IgD-negative memory B cell (primary cell): Measurements from ENCODE around the gene JUNB. TPM values are rescaled to one million over a fixed set of nuclear protein-coding genes. Genes with fewer than 3 reads are reported as not detected.

Experiments used
- H3K27ac Mint-ChIP-seq, 3 donors: one replicate each; pipeline ENCODE4 v1.8.0; 2020 to 2022; ENCODE audit warnings: mild to moderate bottlenecking in 3 of 3, mixed read lengths in 3 of 3, moderate library complexity in 1 of 3
- H3K27me3 Mint-ChIP-seq: one replicate; pipeline ENCODE4 v1.8.0; 2021; ENCODE audit warnings: mixed read lengths
- H3K36me3 Mint-ChIP-seq: one replicate; pipeline ENCODE4 v1.8.0; 2020; ENCODE audit warnings: mild to moderate bottlenecking, mixed read lengths
- H3K4me1 Mint-ChIP-seq, 3 donors: one replicate each; pipeline ENCODE4 v1.8.0; 2020 to 2022; ENCODE audit warnings: mixed read lengths in 3 of 3, mild to moderate bottlenecking in 1 of 3
- H3K4me3 Mint-ChIP-seq, 4 donors: one replicate each; pipeline ENCODE4 v1.8.0; 2020 to 2022; ENCODE audit warnings: mild to moderate bottlenecking in 4 of 4, mixed read lengths in 4 of 4, moderate library complexity in 3 of 4
- H3K9me3 Mint-ChIP-seq, 3 donors: one replicate each; pipeline ENCODE4 v1.8.0; 2020 to 2021; ENCODE audit warnings: mixed read lengths in 3 of 3, mild to moderate bottlenecking in 1 of 3
- polyA plus RNA-seq: library from polyadenylated mRNA; unstranded; fragments of 300-500 nt; fragmentation: Illumina TruSeq; gene quantifications from one replicate; pipeline ENCODE4 v1.2.3, GENCODE V29; 2021

Gene JUNB
- 955 TPM for polyA plus RNA-seq

DNA sequence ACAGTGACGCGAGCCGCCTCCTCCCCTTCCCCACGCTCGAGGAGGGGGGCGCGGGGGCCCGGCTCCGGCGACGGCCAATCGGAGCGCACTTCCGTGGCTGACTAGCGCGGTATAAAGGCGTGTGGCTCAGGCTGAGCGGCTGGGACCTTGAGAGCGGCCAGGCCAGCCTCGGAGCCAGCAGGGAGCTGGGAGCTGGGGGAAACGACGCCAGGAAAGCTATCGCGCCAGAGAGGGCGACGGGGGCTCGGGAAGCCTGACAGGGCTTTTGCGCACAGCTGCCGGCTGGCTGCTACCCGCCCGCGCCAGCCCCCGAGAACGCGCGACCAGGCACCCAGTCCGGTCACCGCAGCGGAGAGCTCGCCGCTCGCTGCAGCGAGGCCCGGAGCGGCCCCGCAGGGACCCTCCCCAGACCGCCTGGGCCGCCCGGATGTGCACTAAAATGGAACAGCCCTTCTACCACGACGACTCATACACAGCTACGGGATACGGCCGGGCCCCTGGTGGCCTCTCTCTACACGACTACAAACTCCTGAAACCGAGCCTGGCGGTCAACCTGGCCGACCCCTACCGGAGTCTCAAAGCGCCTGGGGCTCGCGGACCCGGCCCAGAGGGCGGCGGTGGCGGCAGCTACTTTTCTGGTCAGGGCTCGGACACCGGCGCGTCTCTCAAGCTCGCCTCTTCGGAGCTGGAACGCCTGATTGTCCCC lies at the start of gene JUNB:
Gene JUNB, plus strand, starts transcription at position 142 of the 706 bp plus-strand sequence. Its CDS starts 286 bp downstream, at position 428.
- H3K4me1 Mint-ChIP-seq: peaks cover 17 to 31% (median 25%) of the 10 kb centered on the region in 3 donors
- peak within 1 kb of the TSS in 2 of 3 donors; percentile 99 to 100 for H3K27ac Mint-ChIP-seq
- no peaks in the 10 kb centered on the region for H3K27me3 Mint-ChIP-seq
- peaks cover 0 to 2% (median 0%) of the 10 kb centered on the region in 3 donors for H3K9me3 Mint-ChIP-seq
- no peaks in the 10 kb centered on the region for H3K36me3 Mint-ChIP-seq
- H3K4me3 Mint-ChIP-seq: peak within 1 kb of the TSS; percentile 92 to 99 (median 95)

DNA sequence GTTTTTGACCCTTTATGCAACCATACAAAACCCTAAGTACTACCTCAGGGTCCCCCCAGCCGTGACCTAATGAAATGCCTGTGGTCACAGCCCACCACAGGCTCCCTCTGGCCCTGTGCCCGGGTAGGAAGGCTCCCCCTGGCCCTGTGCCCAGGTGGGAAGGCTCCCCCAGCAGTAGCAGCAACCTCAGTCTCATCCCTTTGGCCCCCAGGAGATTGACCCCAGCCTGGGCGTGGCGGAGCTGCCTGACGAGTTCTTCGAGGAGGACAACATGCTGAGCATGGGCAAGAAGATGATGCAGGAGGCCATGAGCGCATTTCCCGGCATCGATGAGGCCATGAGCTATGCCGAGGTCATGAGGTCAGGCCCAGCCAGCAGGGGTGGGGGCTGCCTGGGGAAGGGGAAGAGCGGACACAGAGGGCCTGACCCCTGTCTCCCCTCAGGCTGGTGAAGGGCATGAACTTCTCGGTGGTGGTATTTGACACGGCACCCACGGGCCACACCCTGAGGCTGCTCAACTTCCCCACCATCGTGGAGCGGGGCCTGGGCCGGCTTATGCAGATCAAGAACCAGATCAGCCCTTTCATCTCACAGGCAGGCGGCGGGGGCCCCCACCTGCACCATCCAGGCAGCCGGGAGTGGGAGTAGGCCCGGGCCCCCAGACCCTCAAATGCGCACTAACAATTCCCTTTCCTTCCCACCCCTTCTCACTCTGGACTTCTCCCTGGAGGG lies 46.0 kb upstream of the JUNB start:
- Mint-ChIP-seq H3K4me1 (peaks cover 4 to 8% (median 5%) of the 10 kb centered on the region in 3 donors), H3K9me3 (peaks cover 0 to 5% (median 0%) of the 10 kb centered on the region in 3 donors), H3K4me3 (peak overlapping the region in 1 of 4 donors; percentile 45), H3K27me3 (no peaks in the 10 kb centered on the region), H3K27ac (no peak overlapping the region), H3K36me3 (peaks cover 17% of the 10 kb centered on the region)

DNA sequence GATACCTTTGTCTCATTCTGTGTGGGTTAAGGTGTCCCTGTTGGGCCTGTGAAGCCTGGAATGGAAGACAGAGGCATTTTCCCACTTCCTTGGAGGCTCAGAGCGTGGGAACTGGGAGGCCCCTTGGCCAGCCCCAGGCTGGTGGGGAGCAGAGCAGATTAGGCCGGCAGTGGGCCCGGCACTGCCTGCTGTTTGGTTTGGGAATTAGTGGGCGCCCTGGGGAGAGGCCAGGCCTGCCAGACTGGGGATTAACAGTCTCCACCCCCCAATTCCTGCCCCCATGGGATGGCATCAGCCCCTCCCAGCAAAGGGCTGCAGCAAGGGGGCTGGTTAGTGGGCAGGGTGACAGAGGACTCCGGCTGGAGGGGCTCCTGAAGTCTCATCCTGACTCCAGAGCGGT lies 42.8 kb upstream of the JUNB start:
- Mint-ChIP-seq H3K9me3 (peaks cover 0 to 5% (median 0%) of the 10 kb centered on the region in 3 donors), H3K4me3 (no peak overlapping the region), H3K27ac (peak overlapping the region in 1 of 3 donors; percentile 69), H3K36me3 (peaks cover 10% of the 10 kb centered on the region), H3K27me3 (peaks cover 2% of the 10 kb centered on the region), H3K4me1 (peaks cover 5 to 12% (median 5%) of the 10 kb centered on the region in 3 donors)

DNA sequence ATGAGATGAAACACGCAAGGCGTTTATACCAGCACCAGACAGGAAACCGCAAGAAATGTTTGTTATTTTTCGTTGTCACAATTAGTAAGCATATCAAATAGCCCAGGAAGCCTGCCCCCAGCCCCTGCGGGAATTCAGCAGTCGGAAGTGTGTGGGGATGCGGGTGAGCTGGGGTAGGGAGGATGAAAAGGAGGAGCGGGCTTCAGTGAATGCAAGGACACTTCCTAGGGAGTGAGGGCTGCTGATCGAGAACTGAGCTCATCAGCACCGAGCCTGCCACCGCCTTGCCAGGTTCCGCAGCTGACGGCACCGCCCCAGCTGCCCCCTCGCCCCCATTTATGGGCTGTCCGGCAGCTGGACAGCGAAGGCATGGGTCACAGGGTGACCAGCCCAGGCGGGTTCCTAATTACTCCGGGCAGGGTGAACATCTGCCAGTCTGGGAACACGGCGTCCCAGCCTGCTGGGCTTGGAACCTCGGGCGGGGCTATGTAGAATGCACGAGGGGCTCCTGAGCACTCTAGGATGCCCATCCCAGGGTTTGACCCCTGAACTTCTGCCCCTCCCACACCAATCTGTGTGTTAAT lies 41.3 kb upstream of the JUNB start:
- Mint-ChIP-seq H3K4me3 (peak overlapping the region in 3 of 4 donors; percentile 23 to 94 (median 54)), H3K27me3 (peaks cover 7% of the 10 kb centered on the region), H3K4me1 (peaks cover 5 to 12% (median 5%) of the 10 kb centered on the region in 3 donors), H3K9me3 (peaks cover 0 to 5% (median 0%) of the 10 kb centered on the region in 3 donors), H3K27ac (peak overlapping the region; percentile 85 to 95 (median 94)), H3K36me3 (peaks cover 7% of the 10 kb centered on the region)

DNA sequence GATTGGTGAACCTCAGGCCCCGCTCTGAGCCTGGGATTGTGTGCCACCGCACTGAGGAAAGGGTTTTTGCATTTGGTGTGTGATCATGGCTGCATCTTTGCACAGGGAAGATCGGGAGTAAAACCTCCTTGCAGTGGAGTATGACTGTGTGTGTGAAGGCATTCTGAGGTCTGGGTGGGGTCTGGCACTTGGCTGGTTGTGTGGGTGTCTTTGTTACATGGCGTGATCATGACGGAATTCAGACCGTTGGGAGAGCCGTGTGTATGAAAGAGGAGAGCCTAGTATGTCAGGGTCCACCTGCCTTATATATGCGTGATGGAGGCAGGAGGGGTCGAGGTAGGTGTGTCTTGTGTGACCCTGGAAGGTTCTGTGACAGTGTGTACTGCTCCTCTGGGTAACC lies 40.4 kb upstream of the JUNB start:
- H3K9me3 Mint-ChIP-seq: peaks cover 0 to 5% (median 0%) of the 10 kb centered on the region in 3 donors
- H3K36me3 Mint-ChIP-seq: peaks cover 7% of the 10 kb centered on the region
- no peak overlapping the region for H3K4me3 Mint-ChIP-seq
- peaks cover 5 to 12% (median 5%) of the 10 kb centered on the region in 3 donors for H3K4me1 Mint-ChIP-seq
- peaks cover 10% of the 10 kb centered on the region for H3K27me3 Mint-ChIP-seq
- peak overlapping the region in 2 of 3 donors; percentile 11 to 56 for H3K27ac Mint-ChIP-seq

DNA sequence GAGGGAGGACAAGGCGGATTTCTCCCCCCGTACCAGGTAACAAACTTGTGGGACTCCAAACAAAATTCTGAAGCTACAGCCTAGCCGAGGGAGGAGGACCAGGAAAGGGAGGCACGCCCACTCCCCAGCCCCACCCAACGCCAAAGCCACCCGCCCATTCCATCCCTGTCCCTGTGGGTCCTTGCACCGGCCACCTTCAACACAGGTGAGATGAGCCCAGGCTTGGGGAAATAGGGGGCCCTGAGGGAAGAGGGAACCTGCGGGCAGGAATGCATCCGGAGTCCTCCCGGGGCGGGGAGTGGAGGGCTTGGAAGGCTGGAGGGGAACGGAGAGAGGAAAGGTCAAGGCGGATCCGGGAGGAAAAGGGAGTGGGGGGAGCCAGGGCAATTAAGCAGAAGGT lies 39.7 kb upstream of the JUNB start, which contains the start of gene BEST2:
Gene BEST2, plus strand, starts transcription at position 157 of the 400 bp plus-strand sequence. CDS start 802 bp downstream, outside the sequence.
- Mint-ChIP-seq H3K4me1 (peaks cover 5 to 12% (median 5%) of the 10 kb centered on the region in 3 donors), H3K9me3 (peaks cover 0 to 5% (median 0%) of the 10 kb centered on the region in 3 donors), H3K27me3 (peaks cover 12% of the 10 kb centered on the region), H3K36me3 (peaks cover 7% of the 10 kb centered on the region), H3K27ac (peak within 1 kb of the TSS in 2 of 3 donors; percentile 11 to 56), H3K4me3 (no peak within 1 kb of the TSS)

DNA sequence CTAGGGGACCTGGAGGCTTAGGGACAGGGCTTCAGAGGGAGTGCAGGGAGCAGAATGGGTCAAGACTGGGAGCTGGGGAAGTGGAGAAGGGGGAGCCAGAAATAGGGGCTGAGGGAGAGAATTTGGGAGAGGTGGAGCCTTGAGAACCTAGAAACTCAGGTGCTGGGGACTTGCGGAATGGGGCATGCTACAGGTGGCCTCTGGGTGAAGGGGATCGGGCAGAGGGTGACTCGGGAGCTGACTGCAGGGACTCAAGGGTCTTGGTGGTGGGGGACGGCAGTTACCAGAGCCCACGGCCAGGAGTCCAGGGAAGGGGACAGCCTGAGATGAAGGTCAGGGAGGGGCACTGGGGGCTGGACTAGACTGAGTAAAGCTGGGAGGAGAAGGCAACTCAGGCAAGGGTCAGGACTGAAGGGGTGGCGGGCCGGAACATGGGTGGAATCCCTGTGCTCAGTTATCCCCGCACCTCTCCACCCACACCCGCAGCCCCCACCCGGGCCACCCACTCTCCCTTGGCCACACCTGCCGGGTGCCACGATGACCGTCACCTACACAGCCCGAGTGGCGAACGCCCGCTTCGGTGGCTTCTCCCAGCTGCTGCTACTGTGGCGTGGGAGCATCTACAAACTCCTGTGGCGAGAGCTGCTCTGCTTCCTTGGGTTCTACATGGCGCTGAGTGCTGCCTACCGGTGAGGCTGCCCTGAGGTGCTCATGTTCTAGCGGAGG lies 39.1 kb upstream of the JUNB start:
- H3K36me3 Mint-ChIP-seq: peaks cover 6% of the 10 kb centered on the region
- H3K9me3 Mint-ChIP-seq: peaks cover 0 to 5% (median 0%) of the 10 kb centered on the region in 3 donors
- H3K27me3 Mint-ChIP-seq: peaks cover 12% of the 10 kb centered on the region
- no peak overlapping the region for H3K4me3 Mint-ChIP-seq
- H3K4me1 Mint-ChIP-seq: peaks cover 5 to 12% (median 5%) of the 10 kb centered on the region in 3 donors
- no peak overlapping the region for H3K27ac Mint-ChIP-seq

DNA sequence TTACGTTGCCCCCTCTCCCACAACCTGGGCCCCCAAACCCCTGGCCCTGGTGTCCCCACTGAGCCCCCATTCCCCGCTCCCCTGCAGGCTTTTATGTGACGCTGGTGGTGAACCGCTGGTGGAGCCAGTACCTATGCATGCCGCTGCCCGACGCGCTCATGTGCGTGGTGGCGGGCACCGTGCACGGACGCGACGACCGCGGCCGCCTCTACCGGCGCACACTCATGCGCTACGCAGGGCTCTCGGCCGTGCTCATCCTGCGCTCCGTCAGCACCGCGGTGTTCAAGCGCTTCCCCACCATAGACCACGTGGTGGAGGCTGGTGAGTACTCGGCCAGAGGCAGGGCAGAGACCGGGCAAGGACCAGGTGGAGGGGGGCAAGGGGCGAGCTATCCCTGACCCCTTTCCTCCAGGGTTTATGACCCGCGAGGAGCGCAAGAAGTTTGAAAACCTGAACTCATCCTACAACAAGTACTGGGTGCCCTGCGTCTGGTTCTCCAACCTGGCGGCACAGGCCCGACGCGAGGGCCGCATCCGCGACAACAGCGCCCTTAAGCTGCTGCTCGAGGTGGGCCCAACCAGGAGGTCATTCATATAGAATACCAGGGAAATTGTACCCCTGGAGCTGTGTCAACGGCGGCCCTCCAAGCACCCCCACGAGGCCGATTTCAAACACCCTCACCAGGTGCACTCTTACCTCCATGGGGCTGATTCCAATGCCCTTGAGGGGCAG lies 36.7 kb upstream of the JUNB start:
- Mint-ChIP-seq H3K4me3 (no peak overlapping the region), H3K27me3 (peaks cover 12% of the 10 kb centered on the region), H3K9me3 (no peaks in the 10 kb centered on the region), H3K4me1 (peaks cover 3 to 15% (median 4%) of the 10 kb centered on the region in 3 donors), H3K36me3 (no peaks in the 10 kb centered on the region), H3K27ac (no peak overlapping the region)

DNA sequence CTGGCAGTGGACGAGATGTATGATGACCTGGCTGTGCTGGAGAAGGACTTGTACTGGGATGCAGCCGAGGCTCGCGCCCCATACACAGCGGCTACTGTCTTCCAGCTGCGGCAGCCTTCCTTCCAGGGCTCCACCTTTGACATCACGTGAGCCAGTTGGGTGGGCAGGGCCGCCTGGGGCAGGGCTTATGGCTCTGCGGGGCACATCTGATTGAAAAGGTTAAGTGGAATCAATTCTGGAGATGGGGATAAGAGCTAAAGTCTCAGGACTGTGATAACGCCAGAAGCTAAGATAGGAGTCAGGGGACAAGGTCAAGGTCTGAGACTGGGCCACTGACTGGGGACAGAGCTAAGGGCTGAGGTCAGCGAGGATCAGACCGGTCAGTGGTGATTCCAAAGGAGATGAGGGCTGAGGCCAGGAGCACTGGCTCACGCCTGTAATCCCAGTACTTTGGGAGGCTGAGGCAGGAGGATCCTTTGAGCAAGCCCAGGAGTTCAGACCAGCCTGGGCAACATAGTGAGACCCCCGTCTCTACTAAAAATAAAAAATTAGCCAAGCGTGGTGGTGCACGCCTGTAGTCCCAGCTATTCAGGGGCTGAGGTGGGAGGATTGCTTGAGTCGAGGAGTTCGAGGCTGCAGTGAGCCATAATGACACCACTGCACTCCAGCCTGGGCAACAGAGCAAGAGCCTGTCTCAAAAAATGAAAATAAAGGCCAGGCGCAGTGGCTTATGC lies 35.0 kb upstream of the JUNB start:
- no peaks in the 10 kb centered on the region for H3K9me3 Mint-ChIP-seq
- peak overlapping the region in 1 of 3 donors; percentile 45 for H3K27ac Mint-ChIP-seq
- peaks cover 12% of the 10 kb centered on the region for H3K27me3 Mint-ChIP-seq
- H3K4me1 Mint-ChIP-seq: peaks cover 3 to 8% (median 6%) of the 10 kb centered on the region in 3 donors
- H3K4me3 Mint-ChIP-seq: peak overlapping the region in 1 of 4 donors; percentile 37
- peaks cover 1% of the 10 kb centered on the region for H3K36me3 Mint-ChIP-seq

DNA sequence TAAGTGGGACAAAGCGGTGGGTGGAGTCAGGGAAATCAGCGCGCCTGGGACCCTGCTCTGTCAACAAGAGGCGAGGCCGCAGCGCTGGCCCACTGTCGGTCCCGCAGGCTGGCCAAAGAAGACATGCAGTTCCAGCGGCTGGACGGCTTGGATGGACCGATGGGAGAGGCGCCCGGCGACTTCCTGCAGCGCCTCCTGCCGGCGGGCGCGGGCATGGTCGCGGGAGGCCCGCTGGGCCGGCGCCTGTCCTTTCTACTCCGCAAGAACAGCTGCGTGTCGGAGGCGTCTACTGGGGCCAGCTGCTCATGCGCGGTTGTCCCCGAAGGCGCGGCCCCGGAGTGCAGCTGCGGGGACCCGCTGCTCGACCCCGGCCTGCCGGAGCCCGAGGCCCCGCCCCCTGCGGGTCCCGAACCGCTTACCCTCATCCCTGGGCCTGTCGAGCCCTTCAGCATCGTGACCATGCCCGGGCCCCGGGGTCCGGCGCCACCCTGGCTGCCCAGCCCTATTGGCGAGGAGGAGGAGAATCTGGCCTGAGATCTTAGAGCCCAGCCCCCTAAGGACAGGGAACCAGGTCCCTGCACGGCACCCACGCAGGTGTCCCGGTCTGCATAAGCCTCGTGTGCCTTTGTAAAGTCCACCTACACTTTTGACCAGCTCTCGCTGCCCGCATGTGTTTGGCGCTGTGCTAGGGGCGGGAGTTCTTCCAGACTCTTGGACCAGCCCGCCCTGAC lies 33.6 kb upstream of the JUNB start:
- peaks cover 3 to 8% (median 6%) of the 10 kb centered on the region in 3 donors for H3K4me1 Mint-ChIP-seq
- peaks cover 10% of the 10 kb centered on the region for H3K27me3 Mint-ChIP-seq
- peak overlapping the region in 3 of 4 donors; percentile 33 to 82 (median 34) for H3K4me3 Mint-ChIP-seq
- peaks cover 1% of the 10 kb centered on the region for H3K36me3 Mint-ChIP-seq
- H3K9me3 Mint-ChIP-seq: no peaks in the 10 kb centered on the region
- H3K27ac Mint-ChIP-seq: no peak overlapping the region

DNA sequence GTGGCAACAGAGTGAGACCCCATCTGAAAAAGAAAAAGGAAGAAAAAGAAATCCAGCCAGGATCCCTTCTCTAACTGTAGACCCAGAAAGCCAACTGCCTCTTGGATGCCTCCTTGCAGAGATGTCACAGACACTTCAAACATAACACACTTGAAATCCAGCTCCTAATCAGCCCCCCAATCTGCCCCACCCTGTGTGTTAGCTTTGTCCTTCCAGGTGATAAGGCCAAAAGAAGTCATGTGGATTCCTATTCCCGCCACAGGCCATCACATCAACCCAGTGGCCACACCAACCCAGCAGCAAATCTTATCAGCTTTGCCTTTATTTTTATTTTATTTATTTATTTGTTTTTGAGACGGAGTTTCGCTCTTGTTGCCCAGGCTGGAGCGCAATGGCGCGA lies 31.6 kb upstream of the JUNB start:
- peaks cover 7% of the 10 kb centered on the region for H3K27me3 Mint-ChIP-seq
- H3K9me3 Mint-ChIP-seq: no peaks in the 10 kb centered on the region
- H3K4me3 Mint-ChIP-seq: peak overlapping the region in 1 of 4 donors; percentile 37
- peaks cover 1% of the 10 kb centered on the region for H3K36me3 Mint-ChIP-seq
- H3K4me1 Mint-ChIP-seq: peaks cover 3 to 8% (median 6%) of the 10 kb centered on the region in 3 donors
- no peak overlapping the region for H3K27ac Mint-ChIP-seq

DNA sequence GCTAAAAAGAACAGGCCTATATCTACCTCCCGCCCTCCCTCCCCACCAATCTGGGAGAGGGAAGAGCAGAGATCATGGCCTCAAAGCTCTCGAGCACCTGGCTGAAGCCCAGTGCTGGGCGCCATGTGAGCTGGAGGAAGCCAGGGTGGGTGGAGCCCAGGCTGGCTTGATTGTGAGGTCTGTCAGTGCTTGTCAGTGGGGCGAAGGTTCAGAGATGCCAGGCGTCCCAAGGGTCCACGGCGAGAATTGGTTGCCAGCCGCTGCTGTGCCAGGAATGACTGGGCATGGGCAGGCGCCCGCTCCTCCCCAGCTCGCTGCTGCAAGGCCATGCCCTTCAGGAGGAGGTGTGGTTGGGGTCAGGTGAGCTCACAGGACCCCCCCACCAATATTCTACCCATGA lies 28.2 kb upstream of the JUNB start:
- no peaks in the 10 kb centered on the region for H3K9me3 Mint-ChIP-seq
- peaks cover 1% of the 10 kb centered on the region for H3K36me3 Mint-ChIP-seq
- peaks cover 3 to 6% (median 4%) of the 10 kb centered on the region in 3 donors for H3K4me1 Mint-ChIP-seq
- H3K4me3 Mint-ChIP-seq: no peak overlapping the region
- H3K27me3 Mint-ChIP-seq: no peaks in the 10 kb centered on the region
- no peak overlapping the region for H3K27ac Mint-ChIP-seq

DNA sequence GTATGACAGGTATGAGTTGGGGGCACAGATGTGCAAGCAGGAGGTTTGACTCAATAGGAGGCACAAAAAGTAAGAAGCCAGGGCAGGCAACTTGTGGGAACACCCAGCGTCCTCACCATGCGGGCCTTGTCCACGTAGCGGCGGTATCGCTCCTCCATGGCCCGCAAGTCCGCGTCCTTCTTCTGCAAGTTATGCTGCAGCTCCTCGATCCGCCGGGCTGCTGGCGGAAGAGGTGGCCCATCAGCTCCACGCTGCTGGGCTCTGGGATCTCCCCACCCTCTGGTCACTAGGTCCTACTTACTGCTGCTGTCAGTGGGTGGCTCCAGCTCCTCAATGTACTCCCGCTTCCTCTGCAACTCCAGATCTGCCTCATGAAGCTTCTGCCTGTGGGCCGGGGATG lies 26.6 kb upstream of the JUNB start:
- Mint-ChIP-seq H3K27me3 (no peaks in the 10 kb centered on the region), H3K4me1 (peaks cover 5 to 6% (median 5%) of the 10 kb centered on the region in 3 donors), H3K4me3 (no peak overlapping the region), H3K27ac (peak overlapping the region in 1 of 3 donors; percentile 45), H3K36me3 (peaks cover 1% of the 10 kb centered on the region), H3K9me3 (no peaks in the 10 kb centered on the region)
